GM23248 (cell line): ENCODE results near the gene ZNF443.

Source experiments
- EZH2 ChIP-seq: fragments of 200-600 bp; sonication (generic); IDR thresholded peaks from 2 replicates; pipeline ENCODE4 v1.6.1; 2018; ENCODE audit warnings: antibody characterized with exemption, mild to moderate bottlenecking; ENCODE audit not compliant: insufficient read depth, poor library complexity, severe bottlenecking
- EZH2phosphoT487 ChIP-seq: fragments of 200-600 bp; sonication (generic); IDR thresholded peaks from 2 replicates; pipeline ENCODE4 v1.6.1; 2018; ENCODE audit warnings: antibody characterized with exemption, moderate library complexity, mild to moderate bottlenecking, low read depth; ENCODE audit not compliant: insufficient read depth

DNA sequence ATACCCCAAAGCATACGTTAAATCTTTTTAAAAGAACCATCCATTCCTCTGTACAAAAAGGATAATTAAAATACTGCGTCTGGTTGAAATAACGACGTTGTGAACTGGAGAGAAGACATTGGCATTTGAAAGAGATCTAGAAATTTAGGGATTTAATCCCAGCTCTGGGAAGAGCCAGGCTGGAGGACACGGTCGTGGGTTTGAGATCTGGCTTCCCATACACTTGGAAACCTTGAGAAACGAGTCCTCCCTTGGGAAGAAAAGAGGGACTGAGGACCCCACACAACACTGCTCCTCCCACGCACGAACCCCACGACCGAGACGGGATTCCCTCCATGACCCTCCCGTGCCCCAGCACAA is 43.2 kb upstream of the ZNF443 start:
- no peak for TF ChIP-seq EZH2
- TF ChIP-seq EZH2phosphoT487, result no peak
